Stomach (tissue), 4 donors: ENCODE measurements around the gene DDIT4L.

Experiments
- CTCF ChIP-seq, 7 experiments: fragments of 450-650 bp in 4 of 7; fragments of 200-600 bp in 3 of 7; sonication (generic) in 3 of 7; IDR thresholded peaks; one replicate each; pipeline ENCODE4 v1.5.1; 2016 to 2019; ENCODE audit warnings: antibody characterized with exemption in 7 of 7, control low read depth in 2 of 7, mild to moderate bottlenecking in 1 of 7
- EP300 ChIP-seq: sonication (generic); formaldehyde crosslinking; IDR thresholded peaks from one replicate; pipeline ENCODE4 v1.6.1; 2017; ENCODE audit warnings: antibody characterized with exemption
- POLR2A ChIP-seq, 4 donors: fragments of 450-650 bp; IDR thresholded peaks; one replicate each; pipeline ENCODE4 v1.6.1; 2016; ENCODE audit warnings: antibody characterized with exemption in 4 of 4, control low read depth in 2 of 4, mild to moderate bottlenecking in 1 of 4, moderate library complexity in 1 of 4
- POLR2AphosphoS5 ChIP-seq, 3 donors: sonication (generic); formaldehyde crosslinking; IDR thresholded peaks; one replicate each; pipeline ENCODE4 v1.6.1; 2016; ENCODE audit warnings: antibody characterized with exemption in 3 of 3

- no peak for TF ChIP-seq POLR2AphosphoS5 (IDR thresholded peaks at IDR 0.05)
- TF ChIP-seq POLR2A (IDR thresholded peaks at IDR 0.05): no peak
- no peak for TF ChIP-seq CTCF (IDR thresholded peaks at IDR 0.05)
- no peak for TF ChIP-seq EP300
Measured at GRCh38 chr4:100187781-100188180, 2.5 kb downstream of the DDIT4L start.
